ENCODE measurements around the gene TMEM184B. TPM values are rescaled to one million over a fixed set of nuclear protein-coding genes. Genes with fewer than 3 reads are reported as not detected.
A peak's percentile ranks its signal among the peaks of the same experiment; 100 is the strongest.

The TMEM184B gene
- total RNA-seq, 4 donors from 2014 or later = 52.0 to 108 (median 64.9) TPM

DNA sequence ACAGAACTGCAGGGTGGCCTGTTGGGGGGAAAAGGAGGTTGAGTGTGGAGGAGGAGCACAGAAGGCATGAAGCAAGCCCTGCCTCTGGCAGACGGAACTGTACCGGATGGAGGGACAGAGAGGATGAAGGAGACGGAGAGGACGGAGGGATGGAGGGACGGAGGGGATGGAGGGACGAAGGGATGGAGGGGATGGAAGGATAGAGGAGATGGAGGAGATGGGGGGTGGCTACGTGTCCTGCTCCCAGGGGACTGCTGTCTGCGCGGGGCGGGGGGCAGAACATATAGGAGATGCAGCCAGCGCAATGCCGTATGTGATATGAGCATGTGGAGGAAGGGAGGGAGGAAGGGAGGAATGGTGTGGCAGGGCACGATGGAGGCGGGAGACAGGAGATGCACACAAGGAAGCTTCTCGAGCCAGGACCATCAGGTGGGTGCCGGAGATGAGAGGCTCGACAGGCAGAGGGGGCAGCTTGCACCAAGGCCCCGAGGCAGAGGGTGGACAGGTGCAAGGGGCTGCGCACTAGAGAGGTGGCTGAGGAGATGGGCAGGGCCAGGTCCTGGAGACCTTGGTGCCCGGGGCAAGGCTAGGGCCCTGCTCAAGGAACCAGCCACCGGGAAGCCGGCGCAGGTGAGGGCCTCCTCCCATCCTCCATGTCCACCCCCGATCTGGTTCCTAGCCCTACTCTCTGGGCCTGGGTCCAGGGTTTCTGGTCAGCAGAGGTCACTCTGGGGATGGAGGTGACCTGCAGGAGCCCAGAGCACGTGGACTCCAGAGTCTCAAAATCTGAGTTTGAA lies 45.8 kb downstream of the TMEM184B start:
- H3K36me3 ChIP-seq = peaks cover 0 to 92% of the 10 kb centered on the region in 2 donors
- peak overlapping the region in 1 of 4 donors; percentile 82 for H3K27ac ChIP-seq
- WGBS, 2 donors (ENCODE audit: low coverage in 1 of 2) = 89 to 90% methylated on average over 14 to 19 of the region's 25 CpGs
- H3K27me3 ChIP-seq = no peaks in the 10 kb centered on the region
- H3K4me1 ChIP-seq = peaks cover 0 to 33% (median 12%) of the 10 kb centered on the region in 3 donors
- TF ChIP-seq POLR2A (IDR thresholded peaks at IDR 0.05) = no peak
- no peak for TF ChIP-seq EP300 (IDR thresholded peaks at IDR 0.05)
- TF ChIP-seq, protein P1, sequence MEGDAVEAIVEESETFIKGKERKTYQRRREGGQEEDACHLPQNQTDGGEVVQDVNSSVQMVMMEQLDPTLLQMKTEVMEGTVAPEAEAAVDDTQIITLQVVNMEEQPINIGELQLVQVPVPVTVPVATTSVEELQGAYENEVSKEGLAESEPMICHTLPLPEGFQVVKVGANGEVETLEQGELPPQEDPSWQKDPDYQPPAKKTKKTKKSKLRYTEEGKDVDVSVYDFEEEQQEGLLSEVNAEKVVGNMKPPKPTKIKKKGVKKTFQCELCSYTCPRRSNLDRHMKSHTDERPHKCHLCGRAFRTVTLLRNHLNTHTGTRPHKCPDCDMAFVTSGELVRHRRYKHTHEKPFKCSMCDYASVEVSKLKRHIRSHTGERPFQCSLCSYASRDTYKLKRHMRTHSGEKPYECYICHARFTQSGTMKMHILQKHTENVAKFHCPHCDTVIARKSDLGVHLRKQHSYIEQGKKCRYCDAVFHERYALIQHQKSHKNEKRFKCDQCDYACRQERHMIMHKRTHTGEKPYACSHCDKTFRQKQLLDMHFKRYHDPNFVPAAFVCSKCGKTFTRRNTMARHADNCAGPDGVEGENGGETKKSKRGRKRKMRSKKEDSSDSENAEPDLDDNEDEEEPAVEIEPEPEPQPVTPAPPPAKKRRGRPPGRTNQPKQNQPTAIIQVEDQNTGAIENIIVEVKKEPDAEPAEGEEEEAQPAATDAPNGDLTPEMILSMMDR (IDR thresholded peaks at IDR 0.05) = no peak
- TF ChIP-seq POLR2AphosphoS5 (IDR thresholded peaks at IDR 0.05) = no peak
- H3K4me3 ChIP-seq = no peak overlapping the region
- H3K9me3 ChIP-seq = no peaks in the 10 kb centered on the region
- no peak for ATAC-seq

DNA sequence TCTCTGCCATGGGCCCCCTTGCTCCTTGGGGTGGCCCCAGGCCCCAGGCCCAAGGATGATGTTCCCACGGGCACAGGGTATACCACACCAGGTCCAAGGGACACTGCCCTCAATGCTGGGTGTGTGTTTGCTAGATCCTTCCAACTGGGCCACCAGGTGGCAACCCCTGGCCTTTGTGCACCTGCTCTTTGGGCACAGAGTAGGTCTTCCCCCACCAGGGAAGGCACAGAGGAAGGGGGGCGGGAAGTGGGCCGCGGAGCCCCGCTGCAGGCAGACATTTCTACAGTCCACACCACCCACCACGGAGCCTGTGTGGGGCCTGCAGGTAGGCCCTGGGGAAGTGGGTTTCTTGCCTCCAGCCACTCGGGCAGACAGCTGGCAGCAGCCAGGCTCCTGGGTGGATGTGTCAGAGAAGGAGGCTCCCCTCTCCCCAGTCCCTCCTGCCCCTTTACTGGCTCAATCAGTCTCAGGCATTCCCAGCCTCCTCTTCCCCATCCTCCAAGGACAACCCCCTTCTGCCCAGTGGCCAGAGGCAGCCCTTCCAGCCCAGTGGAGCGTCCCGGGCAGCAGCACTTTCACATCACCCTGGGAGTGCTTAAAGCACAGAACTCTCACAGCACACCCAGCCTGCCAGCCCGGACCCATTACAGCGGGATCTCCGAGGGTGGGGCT lies 49.4 kb downstream of the TMEM184B start:
- no peak for ATAC-seq
- Histone ChIP-seq H3K27me3 (no peaks in the 10 kb centered on the region), H3K4me1 (peaks cover 0 to 37% (median 24%) of the 10 kb centered on the region in 3 donors), H3K36me3 (peaks cover 0 to 82% of the 10 kb centered on the region in 2 donors), H3K27ac (peak overlapping the region in 2 of 4 donors; percentile 41 to 91), H3K9me3 (no peaks in the 10 kb centered on the region), H3K4me3 (no peak overlapping the region)
- WGBS, 2 donors (ENCODE audit: low coverage in 1 of 2) = 64 to 78% methylated on average over 3 to 8 of the region's 12 CpGs
- no peak for TF ChIP-seq POLR2AphosphoS5 (IDR thresholded peaks at IDR 0.05)
- TF ChIP-seq, protein P1 (IDR thresholded peaks at IDR 0.05) = peak in 1 of 4 experiments; percentile 12

DNA sequence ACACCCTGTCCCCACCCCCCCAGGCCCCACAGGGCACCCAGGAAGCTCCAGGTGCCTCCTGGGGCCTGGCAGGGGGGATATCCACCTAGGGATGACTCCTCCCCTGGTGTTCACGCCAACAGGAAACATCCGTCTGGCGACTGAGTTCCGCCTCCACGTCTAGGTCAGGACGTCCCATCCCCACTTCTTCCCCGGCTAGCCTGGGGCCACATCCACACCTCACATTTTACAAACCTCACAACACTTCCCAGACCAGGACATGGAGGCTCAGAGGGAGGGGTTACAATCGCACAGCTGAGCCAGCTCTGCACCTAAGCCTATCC lies 50.1 kb downstream of the TMEM184B start:
- TF ChIP-seq POLR2AphosphoS5 (IDR thresholded peaks at IDR 0.05) (no peak), POLR2A (IDR thresholded peaks at IDR 0.05) (no peak), EP300 (IDR thresholded peaks at IDR 0.05) (no peak)
- TF ChIP-seq, protein P1 (IDR thresholded peaks at IDR 0.05) = no peak
- Histone ChIP-seq H3K9me3 (no peaks in the 10 kb centered on the region), H3K27me3 (no peaks in the 10 kb centered on the region), H3K36me3 (peaks cover 0 to 76% of the 10 kb centered on the region in 2 donors), H3K27ac (peak overlapping the region in 2 of 4 donors; percentile 41 to 91), H3K4me3 (no peak overlapping the region), H3K4me1 (peaks cover 0 to 37% (median 24%) of the 10 kb centered on the region in 3 donors)
- no peak for ATAC-seq
- 86% methylated on average over 6 of the region's 8 CpGs; no CpG with 5 or more reads in 1 of the 2 donors for WGBS, 2 donors (ENCODE audit: low coverage in 1 of 2)

DNA sequence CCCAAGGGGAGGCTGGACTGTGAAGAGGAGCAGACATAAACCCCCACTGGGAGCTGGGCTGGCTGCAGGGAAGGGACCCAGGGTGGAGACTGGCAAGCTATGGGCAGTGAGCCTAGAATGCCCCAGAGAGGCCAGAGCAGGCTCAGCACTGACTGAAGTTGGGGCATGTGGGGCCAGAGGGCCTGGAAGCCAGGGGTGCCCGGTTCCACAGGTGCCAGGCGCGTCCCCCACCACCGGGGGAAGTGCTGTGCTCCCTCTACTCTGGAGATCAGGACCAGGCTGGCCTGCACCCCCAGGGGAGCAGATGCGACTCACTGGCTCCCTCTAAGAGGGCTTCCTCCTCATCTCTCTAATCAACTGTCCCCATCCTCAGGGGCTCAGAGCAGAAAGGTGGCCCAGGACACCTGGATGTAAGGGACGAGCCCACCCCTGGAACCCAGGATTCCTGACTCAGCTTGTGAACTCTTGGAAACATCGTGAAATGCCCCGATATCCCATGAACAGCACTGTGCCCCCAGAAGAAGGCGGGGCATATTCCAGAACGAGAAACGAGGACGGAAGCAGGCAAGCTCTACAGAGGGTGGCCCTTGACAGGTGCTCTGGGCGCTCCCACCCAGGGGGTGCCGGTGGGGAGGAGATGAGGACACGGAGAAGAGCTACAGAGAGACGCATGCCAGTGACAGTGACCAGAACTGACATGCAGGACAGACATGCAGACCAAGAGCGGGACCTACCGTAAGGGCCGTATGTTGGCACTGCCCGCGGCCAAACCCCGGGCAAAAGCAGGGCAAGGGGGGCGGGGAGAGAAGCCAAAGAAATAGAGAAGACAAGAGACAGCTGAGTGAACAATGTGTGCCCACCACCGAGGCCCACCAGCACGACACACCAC lies 50.7 kb downstream of the TMEM184B start:
- peaks cover 0 to 33% (median 24%) of the 10 kb centered on the region in 3 donors for H3K4me1 ChIP-seq
- H3K36me3 ChIP-seq = peaks cover 0 to 70% of the 10 kb centered on the region in 2 donors
- ATAC-seq = no peak
- 91 to 94% methylated on average over 11 to 14 of the region's 25 CpGs for whole genome bisulfite sequencing, 2 donors (ENCODE audit: low coverage in 1 of 2)
- no peaks in the 10 kb centered on the region for H3K27me3 ChIP-seq
- H3K27ac ChIP-seq = peak overlapping the region in 1 of 4 donors; percentile 91
- H3K4me3 ChIP-seq = no peak overlapping the region
- TF ChIP-seq POLR2A (IDR thresholded peaks at IDR 0.05) (no peak), EP300 (IDR thresholded peaks at IDR 0.05) (no peak), POLR2AphosphoS5 (IDR thresholded peaks at IDR 0.05) (no peak)
- TF ChIP-seq, protein P1 (IDR thresholded peaks at IDR 0.05) = no peak
- no peaks in the 10 kb centered on the region for H3K9me3 ChIP-seq

Measured in gastroesophageal sphincter (tissue), 4 donors.